ENCODE measurements around the gene SUPT5H.

SUPT5H gene

DNA sequence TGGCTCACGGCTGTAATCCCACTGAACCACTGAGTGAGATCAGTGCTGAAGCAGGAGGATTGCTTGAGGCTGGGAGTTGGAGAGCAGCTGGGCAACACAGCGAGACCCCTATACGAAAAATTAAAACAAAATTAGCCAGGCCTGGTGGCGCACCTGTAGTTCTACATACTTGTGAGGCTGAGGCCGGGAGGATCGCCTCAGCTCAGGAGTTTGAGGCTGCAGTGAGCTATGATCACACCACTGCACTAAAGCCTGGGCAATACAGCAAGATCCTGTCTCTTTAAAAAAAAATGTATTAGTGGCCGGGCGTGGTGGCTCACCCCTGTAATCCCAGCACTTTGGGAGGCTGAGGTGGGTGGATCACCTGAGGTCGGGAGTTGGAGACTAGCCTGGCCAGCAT, 63.2 kb downstream of the SUPT5H start:
- Histone ChIP-seq H3K4me1 (ENCODE audit: control insufficient read depth in 1 of 2, insufficient read depth in 1 of 2, low read depth in 1 of 2, low read length in 1 of 2) (peaks cover 0 to 3% of the 10 kb centered on the region in 2 experiments), H3K9me3 (no peaks in the 10 kb centered on the region), H3K36me3 (no peaks in the 10 kb centered on the region), H3K27ac (no peak overlapping the region), H3K27me3 (peaks cover 93% of the 10 kb centered on the region), H3K4me3 (ENCODE audit: low read depth in 1 of 2, low read length in 1 of 2) (no peak overlapping the region)
- no peak for TF ChIP-seq CTCF (IDR thresholded peaks at IDR 0.05)

DNA sequence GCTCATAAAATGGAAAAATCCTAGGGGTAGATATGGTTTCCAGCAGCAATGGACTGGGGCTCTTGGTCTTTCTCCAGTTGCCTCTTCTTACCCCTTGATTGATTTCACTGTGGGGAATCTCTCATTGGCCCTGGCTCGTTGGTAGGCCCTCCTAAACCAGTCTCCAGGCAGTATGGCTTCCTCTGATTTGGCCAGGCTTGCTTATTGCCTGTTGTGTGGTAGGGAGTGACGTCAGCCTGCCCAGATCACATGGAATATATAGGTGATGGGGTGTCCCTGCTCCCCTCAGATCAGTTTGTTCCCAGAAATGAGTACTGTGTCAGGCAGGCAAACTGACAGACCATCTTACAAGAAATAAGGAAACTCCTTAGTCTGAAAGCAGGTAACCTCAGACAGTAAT, 63.9 kb downstream of the SUPT5H start:
- Histone ChIP-seq H3K27me3 (peaks cover 93% of the 10 kb centered on the region), H3K27ac (no peak overlapping the region), H3K9me3 (no peaks in the 10 kb centered on the region), H3K4me3 (ENCODE audit: low read depth in 1 of 2, low read length in 1 of 2) (no peak overlapping the region), H3K4me1 (ENCODE audit: control insufficient read depth in 1 of 2, insufficient read depth in 1 of 2, low read depth in 1 of 2, low read length in 1 of 2) (peaks cover 0 to 3% of the 10 kb centered on the region in 2 experiments), H3K36me3 (no peaks in the 10 kb centered on the region)
- TF ChIP-seq CTCF (IDR thresholded peaks at IDR 0.05), result no peak

GRCh38 chr19:39512988-39513387, 67.6 kb downstream of the SUPT5H start:
- Histone ChIP-seq H3K27me3 (peaks cover 93% of the 10 kb centered on the region), H3K36me3 (no peaks in the 10 kb centered on the region), H3K4me1 (ENCODE audit: control insufficient read depth in 1 of 2, insufficient read depth in 1 of 2, low read depth in 1 of 2, low read length in 1 of 2) (no peaks in the 10 kb centered on the region), H3K27ac (no peak overlapping the region), H3K4me3 (ENCODE audit: low read depth in 1 of 2, low read length in 1 of 2) (no peak overlapping the region), H3K9me3 (no peaks in the 10 kb centered on the region)
- no peak for TF ChIP-seq CTCF (IDR thresholded peaks at IDR 0.05)

- H3K4me3 ChIP-seq (ENCODE audit: low read depth in 1 of 2, low read length in 1 of 2), result no peak within 1 kb of the TSS
- no peak within 1 kb of the TSS for H3K27ac ChIP-seq
- no peak for TF ChIP-seq CTCF (IDR thresholded peaks at IDR 0.05)
- H3K36me3 ChIP-seq, result no peaks in the 10 kb centered on the region
- H3K4me1 ChIP-seq (ENCODE audit: control insufficient read depth in 1 of 2, insufficient read depth in 1 of 2, low read depth in 1 of 2, low read length in 1 of 2), result no peaks in the 10 kb centered on the region
- H3K9me3 ChIP-seq, result no peaks in the 10 kb centered on the region
- peaks cover 92% of the 10 kb centered on the region for H3K27me3 ChIP-seq
Observed at GRCh38 chr19:39514840-39515550, 69.6 kb downstream of the SUPT5H start, which contains the start of gene SELENOV. Gene SELENOV (plus strand): TSS chr19:39515139. CDS start chr19:39515213, 74 bp downstream.

DNA sequence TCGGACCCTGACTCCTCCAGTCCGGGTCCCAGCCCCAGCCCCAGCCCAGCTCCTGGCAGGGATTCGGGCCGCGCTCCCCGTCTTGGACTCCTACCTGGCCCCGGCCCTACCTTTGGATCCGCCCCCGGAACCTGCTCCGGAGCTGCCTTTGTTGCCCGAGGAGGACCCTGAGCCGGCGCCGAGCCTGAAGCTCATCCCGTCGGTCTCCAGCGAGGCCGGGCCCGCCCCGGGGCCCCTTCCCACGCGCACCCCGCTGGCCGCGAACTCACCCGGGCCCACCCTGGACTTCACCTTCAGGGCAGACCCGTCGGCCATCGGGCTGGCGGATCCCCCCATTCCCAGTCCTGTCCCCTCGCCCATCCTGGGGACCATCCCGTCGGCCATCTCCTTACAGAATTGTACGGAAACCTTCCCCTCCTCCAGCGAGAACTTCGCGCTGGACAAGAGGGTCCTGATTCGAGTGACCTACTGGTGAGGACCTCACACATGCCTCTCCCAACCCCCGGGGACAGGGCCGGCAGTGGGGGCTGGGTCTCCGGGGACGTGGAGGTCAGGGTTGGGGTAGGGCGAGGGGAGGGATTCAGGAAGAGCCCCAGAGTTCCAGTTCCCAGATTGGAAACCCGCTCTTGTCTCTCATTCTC, 70.3 kb downstream of the SUPT5H start:
- H3K9me3 ChIP-seq, result no peaks in the 10 kb centered on the region
- TF ChIP-seq CTCF (IDR thresholded peaks at IDR 0.05), result no peak
- no peak overlapping the region for H3K27ac ChIP-seq
- H3K27me3 ChIP-seq, result peaks cover 94% of the 10 kb centered on the region
- no peaks in the 10 kb centered on the region for H3K4me1 ChIP-seq (ENCODE audit: control insufficient read depth in 1 of 2, insufficient read depth in 1 of 2, low read depth in 1 of 2, low read length in 1 of 2)
- no peaks in the 10 kb centered on the region for H3K36me3 ChIP-seq
- H3K4me3 ChIP-seq (ENCODE audit: low read depth in 1 of 2, low read length in 1 of 2), result no peak overlapping the region

Data from neutrophil (primary cell).